H7 (cell line): ENCODE results near the gene B3GALT5. TPM values are rescaled to one million over a fixed set of nuclear protein-coding genes. Genes with fewer than 3 reads are reported as not detected.

Experiments used
- DNase-seq: peaks from one replicate; pipeline ENCODE4 v3.0.0; 2012
- H3K27me3 ChIP-seq: 2 replicates; pipeline ENCODE4 v1.6.0; 2011; ENCODE audit warnings: mild to moderate bottlenecking, low read length; ENCODE audit not compliant: control insufficient read depth, insufficient read depth
- H3K36me3 ChIP-seq: replicated peaks from 2 replicates; pipeline ENCODE4 v1.5.1; 2011; ENCODE audit warnings: low read length; ENCODE audit not compliant: control insufficient read depth, insufficient read depth
- H3K4me3 ChIP-seq: 2 replicates; pipeline ENCODE4 v1.5.1; 2011; ENCODE audit warnings: low read depth, mild to moderate bottlenecking, control low read depth, low read length, moderate library complexity; ENCODE audit not compliant: insufficient read depth
- total RNA-seq: library from RNA; depleted of rRNA; stranded (reverse); fragments of >200 nt; shearing (Covaris generic); gene quantifications from 2 replicates; pipeline ENCODE4 v1.2.3, GENCODE V29; 2014; rRNA removed

The B3GALT5 gene
- total RNA-seq, 1 experiment from 2014 or later: 3.7 TPM

- H3K27me3 ChIP-seq: no peaks in the 10 kb centered on the region
- no peak for DNase-seq
- no peaks in the 10 kb centered on the region for H3K36me3 ChIP-seq
- H3K4me3 ChIP-seq: no peak overlapping the region
These were observed 87.6 kb downstream of the B3GALT5 start for GRCh38 chr21:39700318-39700717.

GRCh38 chr21:39703578-39703977, 90.8 kb downstream of the B3GALT5 start:
- Histone ChIP-seq H3K27me3 (no peaks in the 10 kb centered on the region), H3K36me3 (no peaks in the 10 kb centered on the region), H3K4me3 (no peak overlapping the region)
- DNase-seq: no peak

DNA sequence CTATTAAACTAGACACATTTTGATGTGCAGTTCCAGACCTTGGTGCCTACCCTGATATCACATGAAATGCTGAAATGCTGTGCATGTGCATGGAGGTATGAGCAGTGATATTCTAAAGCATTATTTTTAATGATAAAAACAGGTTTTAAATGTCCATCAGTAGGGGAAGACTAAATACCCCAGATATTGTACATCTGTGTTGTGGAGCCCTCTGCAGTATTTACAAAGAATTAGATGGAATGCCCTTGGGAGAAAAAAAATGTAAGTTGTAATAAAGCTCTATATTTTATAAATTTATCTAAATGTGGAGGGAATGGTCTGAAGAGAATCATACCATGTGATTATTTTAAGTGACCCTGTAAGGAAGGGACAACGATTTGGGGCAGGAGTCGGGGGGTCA, 93.1 kb downstream of the B3GALT5 start:
- no peak overlapping the region for H3K4me3 ChIP-seq
- H3K27me3 ChIP-seq: no peaks in the 10 kb centered on the region
- H3K36me3 ChIP-seq: no peaks in the 10 kb centered on the region
- no peak for DNase-seq

DNA sequence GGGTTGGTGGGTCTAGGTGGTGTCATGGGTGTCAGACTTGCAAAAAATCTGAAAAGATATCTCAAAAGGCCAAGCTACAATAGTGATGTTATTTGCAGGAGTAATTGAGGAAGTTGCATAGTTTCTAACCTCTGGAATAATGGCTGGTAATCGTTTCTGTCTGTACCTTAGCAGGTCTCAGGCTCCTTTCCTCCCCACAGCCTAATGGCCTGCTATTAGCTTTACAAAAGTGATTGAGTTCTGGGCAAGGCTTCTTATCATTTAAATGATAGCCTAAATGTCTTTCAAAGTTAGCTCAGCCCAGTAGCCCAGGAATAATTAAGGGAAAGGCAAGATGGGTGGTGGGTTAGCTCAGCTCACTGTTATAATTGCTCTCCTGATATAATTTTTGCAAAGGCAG, 94.6 kb downstream of the B3GALT5 start:
- Histone ChIP-seq H3K27me3 (no peaks in the 10 kb centered on the region), H3K4me3 (no peak overlapping the region), H3K36me3 (no peaks in the 10 kb centered on the region)
- no peak for DNase-seq

- Histone ChIP-seq H3K4me3 (no peak overlapping the region), H3K27me3 (no peaks in the 10 kb centered on the region), H3K36me3 (no peaks in the 10 kb centered on the region)
- no peak for DNase-seq
These were observed 98.1 kb downstream of the B3GALT5 start for GRCh38 chr21:39710866-39711265.

- no peak for DNase-seq
- H3K36me3 ChIP-seq: no peaks in the 10 kb centered on the region
- no peak overlapping the region for H3K4me3 ChIP-seq
- no peaks in the 10 kb centered on the region for H3K27me3 ChIP-seq
These were observed 99.5 kb downstream of the B3GALT5 start for GRCh38 chr21:39712273-39712672.

- Histone ChIP-seq H3K27me3 (no peaks in the 10 kb centered on the region), H3K4me3 (no peak overlapping the region), H3K36me3 (no peaks in the 10 kb centered on the region)
- DNase-seq: no peak
These were observed 100.2 kb downstream of the B3GALT5 start for GRCh38 chr21:39712976-39713375.

- H3K36me3 ChIP-seq: no peaks in the 10 kb centered on the region
- H3K27me3 ChIP-seq: no peaks in the 10 kb centered on the region
- DNase-seq: no peak
- no peak overlapping the region for H3K4me3 ChIP-seq
These were observed 101.2 kb downstream of the B3GALT5 start for GRCh38 chr21:39713905-39714304.

GRCh38 chr21:39714331-39714730, 101.6 kb downstream of the B3GALT5 start:
- no peak overlapping the region for H3K4me3 ChIP-seq
- no peak for DNase-seq
- no peaks in the 10 kb centered on the region for H3K36me3 ChIP-seq
- H3K27me3 ChIP-seq: no peaks in the 10 kb centered on the region

- peak; percentile 55 for DNase-seq
- no peaks in the 10 kb centered on the region for H3K36me3 ChIP-seq
- no peak overlapping the region for H3K4me3 ChIP-seq
- H3K27me3 ChIP-seq: no peaks in the 10 kb centered on the region
These were observed 103.2 kb downstream of the B3GALT5 start for GRCh38 chr21:39715804-39716397.

DNA sequence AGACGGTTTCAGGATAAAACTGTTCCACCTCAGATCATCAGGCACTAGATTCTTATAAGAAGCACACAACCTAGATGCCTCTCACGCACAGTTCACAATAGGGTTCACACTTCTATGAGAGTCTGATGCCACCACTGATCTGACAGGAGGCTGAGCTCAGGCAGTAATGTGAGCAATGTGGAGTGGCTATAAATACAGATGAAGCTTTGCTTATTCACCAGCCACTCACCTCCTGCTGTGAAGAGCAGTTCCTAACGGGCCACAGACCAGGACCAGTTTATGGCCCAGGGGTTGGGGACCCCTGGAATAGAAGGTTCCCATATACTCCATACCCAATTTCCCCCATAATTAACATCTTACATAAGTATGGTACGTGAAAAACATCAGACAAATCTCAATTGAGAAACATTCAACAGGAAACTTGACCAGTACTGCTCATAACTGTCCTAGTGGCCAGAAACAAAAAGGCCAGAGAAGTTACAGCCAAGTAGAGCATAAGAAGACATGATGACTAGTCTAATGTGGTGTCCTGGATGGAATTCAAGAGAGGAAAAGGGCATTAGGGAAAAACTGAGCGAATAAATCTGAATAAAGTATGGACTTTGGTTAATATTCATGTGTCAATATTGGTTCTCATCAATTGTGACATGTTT, 107.5 kb downstream of the B3GALT5 start:
- Histone ChIP-seq H3K36me3 (no peaks in the 10 kb centered on the region), H3K4me3 (no peak overlapping the region), H3K27me3 (no peaks in the 10 kb centered on the region)
- no peak for DNase-seq

GRCh38 chr21:39721885-39722284, 109.1 kb downstream of the B3GALT5 start:
- no peak overlapping the region for H3K4me3 ChIP-seq
- no peak for DNase-seq
- H3K27me3 ChIP-seq: no peaks in the 10 kb centered on the region
- no peaks in the 10 kb centered on the region for H3K36me3 ChIP-seq

Other genes starting within 250 kb of the B3GALT5 start
- 0.17 and 0.78 TPM in 2 replicates for gene LCA5L, start 167.2 kb upstream of the B3GALT5 start, total RNA-seq
- 1.4 and 1.6 TPM in 2 replicates for gene SH3BGR, start 161.0 kb upstream of the B3GALT5 start, total RNA-seq
- gene IGSF5, start 132.2 kb downstream of the B3GALT5 start, total RNA-seq: 0.30 and 1.4 TPM in 2 replicates